ENCODE results near the gene SPATS1. TPM values are rescaled to one million over a fixed set of nuclear protein-coding genes. Genes with fewer than 3 reads are reported as not detected.
A peak's percentile ranks its signal among the peaks of the same experiment; 100 is the strongest.

SPATS1 gene
- total and polyA plus RNA-seq, 2 of the 13 experiments (the other 11 are each of a cell fraction or from before 2014, with no cell fraction given): not detected

- 0 out of 2 replicates have a peak, but pooled peaks have one; percentile 78 for TF ChIP-seq U2AF2 (IDR thresholded peaks at IDR 0.05; ENCODE audit: low read depth, low read length)
- TF ChIP-seq RFX3 (CRISPR knock-in tag; IDR thresholded peaks at IDR 0.05): no peak
These were observed 21.0 kb downstream of the SPATS1 start (continued) for GRCh38 chr6:44363377-44363926.

- CTCF ChIA-PET (ENCODE audit: low intra/inter-chr PET ratio, low total read pairs): no interaction called here
- BruUV-seq (replicated peaks): no TSS peak
- Histone ChIP-seq H3K79me2 (ENCODE audit: insufficient read depth, low read length) (no peaks in the 10 kb centered on the region), H3K27me3 (ENCODE audit: control insufficient read depth in 1 of 2, insufficient read depth in 2 of 2, low read length in 2 of 2) (peaks cover 0 to 2% of the 10 kb centered on the region in 2 experiments; a peak in 2 of 5 replicates), H3K4me2 (ENCODE audit: low read depth, low read length) (no peak overlapping the region), H3K36me3 (replicated peaks in 1 of 2; ENCODE audit: control insufficient read depth in 1 of 2, insufficient read depth in 2 of 2, low read length in 2 of 2) (no peaks in the 10 kb centered on the region), H3K4me1 (ENCODE audit: insufficient read depth, low read length) (peaks cover 8% of the 10 kb centered on the region), H3K4me3 (replicated peaks in 1 of 3; ENCODE audit: insufficient read depth in 1 of 3, low read depth in 2 of 3, low read length in 3 of 3) (no peak overlapping the region), H3K27ac (ENCODE audit: extremely low read length, insufficient read depth, low read length) (no peak overlapping the region), H4K20me1 (ENCODE audit: insufficient read depth, low read length) (no peaks in the 10 kb centered on the region), H2AFZ (ENCODE audit: low read length) (no peak overlapping the region), H3K9ac (ENCODE audit: insufficient read depth, low read depth, low read length) (no peak overlapping the region), H3K9me3 (ENCODE audit: low read length) (no peaks in the 10 kb centered on the region)
- DNase-seq (ENCODE audit: low spot score) (no peak), FAIRE-seq (no peak), ATAC-seq (no peak)
- in situ Hi-C loops (cut with HindIII; ENCODE audit: extremely low pct_ligation_motif_present, low pct_unique_long_range_greater_than_20kb) (no loop called here), intact Hi-C loops (cut with micrococcal nuclease; ENCODE audit: unreplicated experiment) (no loop called here)
- TF ChIP-seq HNF4A (CRISPR knock-in tag; IDR thresholded peaks at IDR 0.05) (peak; percentile 26; the same call in 1 of the 2 replicates), ESRRA (CRISPR knock-in tag; IDR thresholded peaks at IDR 0.05; ENCODE audit: low read depth) (peak; percentile 51; the same call in 1 of the 2 replicates), ZSCAN25 (CRISPR knock-in tag; IDR thresholded peaks at IDR 0.05) (peak; percentile 74), ZNF441 (CRISPR knock-in tag; IDR thresholded peaks at IDR 0.05; ENCODE audit: borderline replicate concordance) (no peak)
- POLR2A ChIA-PET: no interaction called here
- 60% methylated on average over 3 of the region's 3 CpGs for WGBS (ENCODE audit: low lambda C conversion rate)
These were observed 24.3 kb downstream of the SPATS1 start for GRCh38 chr6:44366781-44367180.

- no peaks in the 10 kb centered on the region for H3K36me3 ChIP-seq (replicated peaks in 1 of 2; ENCODE audit: control insufficient read depth in 1 of 2, insufficient read depth in 2 of 2, low read length in 2 of 2)
- H3K27ac ChIP-seq (ENCODE audit: extremely low read length, insufficient read depth, low read length): no peak overlapping the region
- no TSS peak for BruUV-seq (replicated peaks)
- H3K79me2 ChIP-seq (ENCODE audit: insufficient read depth, low read length): no peaks in the 10 kb centered on the region
- no peak overlapping the region for H2AFZ ChIP-seq (ENCODE audit: low read length)
- peaks cover 0 to 2% of the 10 kb centered on the region in 2 experiments; a peak in 2 of 5 replicates for H3K27me3 ChIP-seq (ENCODE audit: control insufficient read depth in 1 of 2, insufficient read depth in 2 of 2, low read length in 2 of 2)
- no peak overlapping the region for H3K4me2 ChIP-seq (ENCODE audit: low read depth, low read length)
- H3K4me1 ChIP-seq (ENCODE audit: insufficient read depth, low read length): peaks cover 8% of the 10 kb centered on the region
- in situ Hi-C loops (cut with HindIII; ENCODE audit: extremely low pct_ligation_motif_present, low pct_unique_long_range_greater_than_20kb) (no loop called here), intact Hi-C loops (cut with micrococcal nuclease; ENCODE audit: unreplicated experiment) (no loop called here)
- 44% methylated on average over 2 of the region's 2 CpGs for WGBS (ENCODE audit: low lambda C conversion rate)
- no peak for FAIRE-seq
- no peaks in the 10 kb centered on the region for H3K9me3 ChIP-seq (ENCODE audit: low read length)
- no peaks in the 10 kb centered on the region for H4K20me1 ChIP-seq (ENCODE audit: insufficient read depth, low read length)
- no peak overlapping the region for H3K4me3 ChIP-seq (replicated peaks in 1 of 3; ENCODE audit: insufficient read depth in 1 of 3, low read depth in 2 of 3, low read length in 3 of 3)
- no peak overlapping the region for H3K9ac ChIP-seq (ENCODE audit: insufficient read depth, low read depth, low read length)
- POLR2A ChIA-PET: no interaction called here
- no peak for DNase-seq (ENCODE audit: low spot score)
- CTCF ChIA-PET (ENCODE audit: low intra/inter-chr PET ratio, low total read pairs): no interaction called here
- ATAC-seq: no peak
- TF ChIP-seq ZNF800 (CRISPR knock-in tag; IDR thresholded peaks at IDR 0.05): no peak
- no peak for TF ChIP-seq CBX5 (CRISPR knock-in tag; IDR thresholded peaks at IDR 0.05; ENCODE audit: borderline replicate concordance)
- TF ChIP-seq ZNF274 (CRISPR knock-in tag; IDR thresholded peaks at IDR 0.05): no peak
- no peak for TF ChIP-seq ATF5 (CRISPR knock-in tag; IDR thresholded peaks at IDR 0.05; ENCODE audit: low read depth)
- TF ChIP-seq NPAS2 (CRISPR knock-in tag; IDR thresholded peaks at IDR 0.05; ENCODE audit: borderline replicate concordance): no peak
- TF ChIP-seq SP2 (CRISPR knock-in tag; IDR thresholded peaks at IDR 0.05): no peak
- TF ChIP-seq ZNF772 (CRISPR knock-in tag; IDR thresholded peaks at IDR 0.05): no peak
- TF ChIP-seq ARNTL (CRISPR knock-in tag; IDR thresholded peaks at IDR 0.05): no peak
- no peak for TF ChIP-seq SIX4 (CRISPR knock-in tag; IDR thresholded peaks at IDR 0.05)
These were observed 25.2 kb downstream of the SPATS1 start for GRCh38 chr6:44367681-44368080.

All from HepG2 (cell line).